H1 (cell line): Measurements from ENCODE around the gene TIMELESS. TPM values are rescaled to one million over a fixed set of nuclear protein-coding genes. Genes with fewer than 3 reads are reported as not detected.
A peak's percentile ranks its signal among the peaks of the same experiment; 100 is the strongest.

Source experiments
- CTCF ChIA-PET: fragments of 300-600 bp; sonication (Branson Sonifier 250); formaldehyde crosslinking; loops from one replicate; lab custom pipeline; 2021; ENCODE audit not compliant: partially characterized antibody; lab: Charles Lee
- POLR2A ChIA-PET: fragments of 300-600 bp; sonication (Branson Sonifier 250); formaldehyde crosslinking; loops from one replicate; lab custom pipeline; 2021; ENCODE audit warnings: inconsistent platforms; ENCODE audit not compliant: partially characterized antibody; lab: Charles Lee
- DNase-seq, 2 experiments: peaks; one replicate each; pipeline versions ENCODE4 v3.0.0 to v3.0.0-alpha.2; 2010 to 2022; ENCODE audit warnings: low spot score in 2 of 2, low read depth in 1 of 2, mixed read lengths in 1 of 2
- FAIRE-seq: peaks from 2 replicates; lab custom pipeline; 2011; peaks lifted over from hg19 to GRCh38; lab: Jason Lieb, UNC
- H2AFZ ChIP-seq: 2 replicates; pipeline ENCODE4 v1.8.1; 2012; ENCODE audit warnings: low read length, inconsistent platforms
- H2AK5ac ChIP-seq: 2 replicates; pipeline ENCODE4 v1.6.1; 2013; ENCODE audit warnings: low read depth, low read length
- H2BK120ac ChIP-seq: replicated peaks from 2 replicates; pipeline ENCODE3; 2013; ENCODE audit warnings: low read depth, low read length, inconsistent platforms
- H2BK12ac ChIP-seq: 2 replicates; pipeline ENCODE4 v1.6.1; 2013; ENCODE audit warnings: low read depth, low read length
- H2BK15ac ChIP-seq: 2 replicates; pipeline ENCODE4 v1.6.1; 2013; ENCODE audit warnings: low read length
- H2BK20ac ChIP-seq: 2 replicates; pipeline ENCODE4 v1.6.1; 2013; ENCODE audit warnings: low read length
- H2BK5ac ChIP-seq: 2 replicates; pipeline ENCODE4 v1.6.1; 2013; ENCODE audit warnings: low read depth, low read length
- H3K14ac ChIP-seq: 2 replicates; pipeline ENCODE4 v1.6.1; 2013; ENCODE audit warnings: inconsistent platforms; ENCODE audit not compliant: insufficient read length
- H3K18ac ChIP-seq: 2 replicates; pipeline ENCODE4 v1.6.1; 2013; ENCODE audit warnings: low read length; ENCODE audit errors: extremely low read depth
- H3K23ac ChIP-seq: 2 replicates; pipeline ENCODE4 v1.6.1; 2013; ENCODE audit warnings: inconsistent platforms; ENCODE audit not compliant: insufficient read length
- H3K23me2 ChIP-seq: 2 replicates; pipeline ENCODE4 v1.6.1; 2013; ENCODE audit warnings: low read depth, low read length
- H3K27ac ChIP-seq: 2 replicates; pipeline ENCODE4 v1.6.1; 2011; ENCODE audit warnings: low read depth, low read length, inconsistent platforms
- H3K27me3 ChIP-seq, 4 experiments: replicated peaks in 1 of 4; 1 replicate in 1 of 4; 2 replicates in 3 of 4; pipeline versions ENCODE4 v1.6.1 to v1.8.1; 2011 to 2013; ENCODE audit warnings: low read length in 3 of 4, mild to moderate bottlenecking in 3 of 4, inconsistent platforms in 2 of 4, mixed read lengths in 2 of 4, moderate library complexity in 1 of 4; ENCODE audit not compliant: control insufficient read depth in 3 of 4, insufficient read depth in 3 of 4; ENCODE audit errors: extremely low read depth in 1 of 4
- H3K36me3 ChIP-seq, 4 experiments: 2 replicates each; pipeline versions ENCODE4 v1.6.1 to v1.8.1; 2011 to 2013; ENCODE audit warnings: mild to moderate bottlenecking in 4 of 4, low read length in 3 of 4, moderate library complexity in 2 of 4, control low read depth in 1 of 4, inconsistent platforms in 1 of 4; ENCODE audit not compliant: insufficient read depth in 4 of 4, control insufficient read depth in 2 of 4
- H3K4ac ChIP-seq: replicated peaks from 2 replicates; pipeline ENCODE3; 2013; ENCODE audit warnings: low read length, low read depth, mixed read lengths, inconsistent platforms; ENCODE audit not compliant: insufficient read length
- H3K4me1 ChIP-seq, 4 experiments: replicated peaks in 1 of 4; 1 replicate in 1 of 4; 2 replicates in 3 of 4; pipeline versions ENCODE4 v1.6.1 to v1.8.1; 2011 to 2013; ENCODE audit warnings: low read length in 3 of 4, inconsistent platforms in 2 of 4, mixed read lengths in 1 of 4; ENCODE audit not compliant: insufficient read depth in 4 of 4, control insufficient read depth in 3 of 4
- H3K4me2 ChIP-seq, 2 experiments: 2 replicates each; pipeline versions ENCODE4 v1.6.1 to v1.8.1; 2011 to 2013; ENCODE audit warnings: low read depth in 2 of 2, low read length in 2 of 2, control low read depth in 1 of 2, inconsistent platforms in 1 of 2, mild to moderate bottlenecking in 1 of 2; ENCODE audit not compliant: insufficient read depth in 1 of 2
- H3K4me3 ChIP-seq, 4 experiments: fragments of 200-600, 300-600 bp in 1 of 4; sonication (generic), shearing (Covaris generic), sonication (Bioruptor Twin) in 1 of 4; 2 replicates each; pipeline versions ENCODE4 v1.5.1 to v1.8.1; 2011 to 2016; ENCODE audit warnings: low read length in 4 of 4, low read depth in 3 of 4, control low read depth in 2 of 4, inconsistent platforms in 2 of 4, mild to moderate bottlenecking in 2 of 4, mixed read lengths in 1 of 4, moderate library complexity in 1 of 4; ENCODE audit not compliant: insufficient read depth in 2 of 4; ENCODE audit errors: extremely low read depth in 1 of 4
- H3K56ac ChIP-seq: replicated peaks from 2 replicates; pipeline ENCODE3; 2013; ENCODE audit warnings: low read depth, mild to moderate bottlenecking, mixed read lengths, low read length, inconsistent platforms; ENCODE audit not compliant: insufficient read length
- H3K79me1 ChIP-seq: 2 replicates; pipeline ENCODE4 v1.6.1; 2013; ENCODE audit warnings: low read depth, low read length, control low read depth
- H3K79me2 ChIP-seq, 2 experiments: 2 replicates each; pipeline versions ENCODE4 v1.6.1 to v1.8.1; 2012 to 2013; ENCODE audit warnings: low read length in 2 of 2, mild to moderate bottlenecking in 2 of 2, inconsistent platforms in 1 of 2; ENCODE audit not compliant: insufficient read depth in 2 of 2, control insufficient read depth in 1 of 2
- H3K9ac ChIP-seq, 4 experiments: replicated peaks in 1 of 4; 1 replicate in 1 of 4; 2 replicates in 3 of 4; pipeline versions ENCODE4 v1.6.1 to v1.8.1; 2011 to 2013; ENCODE audit warnings: low read depth in 3 of 4, low read length in 3 of 4, control low read depth in 2 of 4, mild to moderate bottlenecking in 2 of 4, moderate library complexity in 2 of 4, inconsistent platforms in 1 of 4; ENCODE audit errors: extremely low read depth in 1 of 4
- H3K9me3 ChIP-seq, 2 experiments: 2 replicates each; pipeline versions ENCODE4 v1.6.1 to v1.8.1; 2012 to 2013; ENCODE audit warnings: mild to moderate bottlenecking in 2 of 2, moderate library complexity in 2 of 2, control low read depth in 1 of 2, inconsistent platforms in 1 of 2, low read depth in 1 of 2, low read length in 1 of 2, mixed read lengths in 1 of 2; ENCODE audit not compliant: insufficient read depth in 2 of 2
- H4K20me1 ChIP-seq, 2 experiments: replicated peaks in 1 of 2; 2 replicates each; pipeline versions ENCODE3 to v1.8.1; 2011 to 2013; ENCODE audit warnings: inconsistent platforms in 2 of 2, low read length in 2 of 2, mild to moderate bottlenecking in 1 of 2; ENCODE audit not compliant: insufficient read depth in 2 of 2, control insufficient read depth in 1 of 2
- H4K5ac ChIP-seq: 2 replicates; pipeline ENCODE4 v1.6.1; 2013; ENCODE audit warnings: low read length, low read depth, mixed read lengths, inconsistent platforms; ENCODE audit not compliant: insufficient read length
- H4K8ac ChIP-seq: 2 replicates; pipeline ENCODE4 v1.8.0; 2013; ENCODE audit warnings: mild to moderate bottlenecking, moderate library complexity, low read length, inconsistent platforms; ENCODE audit not compliant: insufficient read depth; ENCODE audit errors: extremely low read depth
- H4K91ac ChIP-seq: replicated peaks from 2 replicates; pipeline ENCODE3; 2013; ENCODE audit warnings: low read length, mixed read lengths, inconsistent platforms; ENCODE audit not compliant: insufficient read length
- BCL11A ChIP-seq, 2 experiments: IDR thresholded peaks; one replicate each; pipeline ENCODE4 v1.6.1; 2011; ENCODE audit warnings: low read depth in 2 of 2, low read length in 2 of 2, mild to moderate bottlenecking in 2 of 2
- POLR2A ChIP-seq, 2 experiments: IDR thresholded peaks; 1 replicate in 1 of 2; 2 replicates in 1 of 2; pipeline ENCODE4 v1.6.1; 2011; ENCODE audit warnings: low read depth in 2 of 2, low read length in 2 of 2, mild to moderate bottlenecking in 2 of 2; ENCODE audit errors: control extremely low read depth in 1 of 2
- RAD21 ChIP-seq, 2 experiments: IDR thresholded peaks in 1 of 2; conservative IDR thresholded peaks in 1 of 2; 2 replicates each; pipeline ENCODE4 v1.6.1; 2011; ENCODE audit warnings: low read depth in 2 of 2, low read length in 2 of 2, improper control_type of control experiment in 1 of 2, inconsistent platforms in 1 of 2, mild to moderate bottlenecking in 1 of 2, moderate library complexity in 1 of 2
- TBP ChIP-seq: IDR thresholded peaks from 2 replicates; pipeline ENCODE4 v1.6.1; 2011; ENCODE audit warnings: low read depth, low read length, improper control_type of control experiment
- WGBS, 2 experiments: shearing (Covaris generic) in 1 of 2; methylation state at CpG; one replicate each; pipeline versions ENCODE4 v1.1.6 to v1.1.7; 2013 to 2015; ENCODE audit warnings: low lambda C conversion rate in 2 of 2, mixed read lengths in 2 of 2, inconsistent platforms in 1 of 2, low coverage in 1 of 2, missing lambda C conversion rate in 1 of 2; ENCODE audit not compliant: insufficient replicate concordance in 2 of 2, insufficient coverage in 1 of 2, insufficient read length in 1 of 2; ENCODE audit errors: extremely low coverage in 1 of 2, missing lambda C conversion rate in 1 of 2; 5-methylcytosine and 5-hydroxymethylcytosine counted together
- polyA plus RNA-seq, 7 experiments: library from polyadenylated mRNA; depleted of rRNA in 3 of 7; stranded (reverse) in 5 of 7; unstranded in 2 of 7; fragments of >200 nt in 5 of 7; fragments of 200-250 nt in 2 of 7; gene quantifications; 1 replicate in 5 of 7; 2 replicates in 1 of 7; 4 replicates in 1 of 7; pipeline versions ENCODE4 v1.2.1 to v1.2.3, GENCODE V29; 2011 to 2013; ENCODE audit warnings: missing spikeins in 2 of 7, mixed read lengths in 2 of 7
- total RNA-seq: library from RNA; stranded (reverse); fragmentation: NEBNext Ultra II Directional; extraction: Animal tissue kit (Norgen Biotek cat#: 25700); gene quantifications from 2 replicates; pipeline ENCODE4 v1.2.1, GENCODE V29; 2021

TIMELESS gene
- total and polyA plus RNA-seq, 2 of the 8 experiments (the other 6 are each of a cell fraction or from before 2014, with no cell fraction given): 17.1 to 86.7 TPM

DNA sequence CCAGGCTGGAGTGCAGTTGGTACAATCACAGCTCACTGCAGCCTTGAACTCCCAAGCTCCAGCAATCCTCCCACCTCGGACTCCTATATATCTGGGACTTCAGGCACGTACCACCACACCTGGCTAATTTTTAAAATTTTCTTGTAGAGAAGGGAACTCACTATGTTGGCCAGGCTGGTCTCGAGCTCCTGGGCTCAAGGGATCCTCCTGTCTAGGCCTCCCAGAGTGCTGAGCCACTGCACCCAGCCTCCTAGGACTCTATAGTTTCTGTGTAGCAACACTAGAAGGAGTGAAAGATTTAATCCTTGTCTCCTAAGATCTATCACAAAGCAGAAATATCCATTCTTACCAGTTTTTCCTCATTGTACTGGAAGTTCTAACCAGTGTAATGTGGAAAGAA, 82.3 kb downstream of the TIMELESS start:
- Histone ChIP-seq H3K9ac (no peak overlapping the region), H4K91ac (no peak overlapping the region), H3K9me3 (no peaks in the 10 kb centered on the region), H4K8ac (peak overlapping the region; percentile 14; the same call in 1 of the 2 replicates), H3K27ac (no peak overlapping the region), H3K23me2 (no peaks in the 10 kb centered on the region), H2AFZ (no peak overlapping the region), H3K4ac (no peak overlapping the region), H4K20me1 (no peaks in the 10 kb centered on the region), H3K14ac (no peak overlapping the region), H2BK12ac (no peak overlapping the region), H3K4me2 (no peak overlapping the region), H2BK20ac (no peak overlapping the region), H3K27me3 (peaks cover 0 to 3% (median 0%) of the 10 kb centered on the region in 4 experiments; a peak in 1 of 7 replicates), H3K79me1 (no peaks in the 10 kb centered on the region), H2BK120ac (no peak overlapping the region), H4K5ac (no peak overlapping the region), H3K18ac (no peak overlapping the region), H3K56ac (no peak overlapping the region), H3K79me2 (no peaks in the 10 kb centered on the region), H2BK5ac (no peak overlapping the region), H2AK5ac (no peak overlapping the region), H3K4me1 (no peaks in the 10 kb centered on the region), H3K23ac (no peak overlapping the region), H3K36me3 (no peaks in the 10 kb centered on the region), H2BK15ac (no peak overlapping the region), H3K4me3 (no peak overlapping the region)
- WGBS, 2 experiments: 89% methylated on average over 3 of the region's 3 CpGs; no CpG with 5 or more reads in 1 of the 2 experiments
- FAIRE-seq: no peak
- ChIA-PET POLR2A (interaction anchor here (0.6 kb wide), 1 partner anchor 110 kb away, joined by 4 read pairs; no protein-coding TSS in a partner anchor), CTCF (interaction anchor here (1.4 kb wide), 1 partner anchor 31 kb away, joined by 3 read pairs; no protein-coding TSS in a partner anchor)
- no peak for TF ChIP-seq BCL11A (IDR thresholded peaks at IDR 0.05; ENCODE audit: low read depth in 2 of 2, low read length in 2 of 2)
- no peak for TF ChIP-seq TBP
- no peak for TF ChIP-seq POLR2A (IDR thresholded peaks at IDR 0.05; ENCODE audit: control extremely low read depth in 1 of 2, low read depth in 2 of 2, low read length in 2 of 2)
- no peak for TF ChIP-seq RAD21 (IDR thresholded peaks at IDR 0.05 in 1 of 2, conservative IDR thresholded peaks at IDR 0.05 in 1 of 2; ENCODE audit: low read depth in 2 of 2, low read length in 2 of 2)
- no peak for DNase-seq
